GM06990 (cell line): ENCODE data around the gene CHRD.
A peak's percentile ranks its signal among the peaks of the same experiment; 100 is the strongest.

ENCODE experiments used
- DNase-seq: peaks from one replicate; pipeline ENCODE4 v3.0.0-alpha.2; 2011; ENCODE audit not compliant: insufficient read length; ENCODE audit errors: extremely low read depth
- H3K27me3 ChIP-seq: replicated peaks from 2 replicates; pipeline ENCODE4 v1.6.0; 2011; ENCODE audit warnings: low read length; ENCODE audit not compliant: control insufficient read depth, insufficient read depth
- H3K36me3 ChIP-seq: 2 replicates; pipeline ENCODE4 v1.5.1; 2011; ENCODE audit warnings: low read length; ENCODE audit not compliant: control insufficient read depth, insufficient read depth
- H3K4me3 ChIP-seq: replicated peaks from 2 replicates; pipeline ENCODE4 v1.5.1; 2011; ENCODE audit warnings: low read depth, mild to moderate bottlenecking, control low read depth, low read length
- CTCF ChIP-seq: IDR thresholded peaks from 2 replicates; pipeline ENCODE4 v1.5.1; 2011; ENCODE audit warnings: low read length, control low read depth, mild to moderate bottlenecking, inconsistent platforms; ENCODE audit not compliant: insufficient read depth, poor library complexity, severe bottlenecking

The CHRD gene

DNA sequence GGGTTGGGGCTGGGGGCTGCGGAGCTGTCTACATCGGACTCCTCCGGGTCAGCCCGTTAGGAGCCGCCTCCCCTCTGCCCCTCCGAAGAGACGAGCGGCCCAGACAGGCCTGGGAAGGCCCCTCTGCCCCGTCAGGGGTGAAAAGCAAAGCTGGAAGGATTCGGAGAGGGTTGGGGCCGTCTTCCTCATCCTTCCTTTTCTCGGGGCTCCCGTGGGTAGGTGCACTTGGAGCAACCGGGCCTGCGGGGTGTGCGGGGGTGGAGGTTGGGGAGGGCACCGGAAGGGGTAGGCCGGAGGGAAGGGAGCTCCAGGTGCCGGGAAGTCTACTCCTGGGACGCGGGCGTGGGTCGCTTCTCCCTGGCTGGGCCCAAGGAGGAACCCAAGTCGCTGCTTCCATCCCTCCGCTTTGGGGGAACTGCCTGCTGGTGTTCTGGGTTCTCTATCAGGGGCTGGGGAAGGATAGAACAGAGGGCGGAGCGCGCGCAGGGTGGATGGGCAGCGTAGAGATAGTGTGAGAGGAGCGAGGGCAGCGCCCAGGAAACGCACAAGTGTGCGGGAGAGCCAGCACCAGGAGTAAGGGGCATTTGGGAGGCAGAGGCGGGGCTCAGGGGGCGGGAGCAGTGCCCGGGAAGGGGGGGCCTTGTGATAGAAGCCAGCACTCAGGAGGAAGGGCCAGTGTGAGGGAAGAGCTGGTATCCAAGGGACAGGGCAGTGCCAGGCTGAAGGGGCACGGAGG lies 17.8 kb upstream of the CHRD start:
- no peak for TF ChIP-seq CTCF
- no peaks in the 10 kb centered on the region; the same call in 1 of the 2 replicates for H3K27me3 ChIP-seq
- peak overlapping the region; percentile 95 for H3K4me3 ChIP-seq
- peaks cover 4% of the 10 kb centered on the region for H3K36me3 ChIP-seq
- DNase-seq: peak; percentile 61

DNA sequence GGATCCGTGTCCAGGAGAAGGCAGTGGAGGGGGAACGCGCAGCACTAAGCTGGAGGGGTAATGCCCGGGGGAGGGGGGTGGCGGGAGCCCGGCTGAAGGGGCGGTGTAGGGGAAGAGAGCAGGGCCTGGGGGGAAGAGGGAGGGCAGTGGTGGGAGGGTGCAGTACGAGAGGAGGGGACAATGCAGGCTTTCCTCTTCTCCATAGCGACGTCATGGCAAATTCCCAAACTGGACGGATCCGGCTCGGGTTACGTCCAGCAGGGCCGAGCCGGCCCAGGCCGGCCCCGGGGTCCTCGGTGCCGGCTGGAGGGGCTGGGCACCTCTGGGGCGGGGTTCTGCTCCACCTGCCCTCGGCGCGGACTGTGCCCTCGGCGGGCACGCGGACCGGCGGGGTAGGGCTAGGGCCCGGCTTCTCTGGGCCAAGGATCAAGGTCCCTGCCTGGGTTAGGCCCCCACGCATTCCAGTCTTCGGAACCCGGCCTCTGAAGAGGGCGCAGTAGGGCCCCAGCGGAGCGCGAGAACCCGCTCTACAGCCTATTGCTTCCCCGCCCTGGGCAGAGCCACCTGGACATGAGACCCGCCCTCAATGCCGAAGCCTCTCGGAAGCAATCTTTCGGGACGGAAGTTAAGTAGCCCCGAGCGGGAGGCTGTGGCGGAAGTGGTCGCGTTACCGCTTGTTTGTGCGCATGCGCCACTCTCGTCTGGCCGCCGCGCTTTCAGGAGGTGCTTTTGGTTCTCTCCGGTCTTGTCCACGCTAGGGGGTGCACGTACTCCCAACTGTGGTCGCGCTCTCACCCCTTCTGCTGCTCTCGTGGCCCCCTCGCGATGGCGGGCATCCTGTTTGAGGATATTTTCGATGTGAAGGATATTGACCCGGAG lies 16.9 kb upstream of the CHRD start:
- H3K36me3 ChIP-seq: peaks cover 4% of the 10 kb centered on the region
- peak; percentile 97 for DNase-seq
- peak overlapping the region; percentile 95 for H3K4me3 ChIP-seq
- H3K27me3 ChIP-seq: no peaks in the 10 kb centered on the region; the same call in 1 of the 2 replicates
- TF ChIP-seq CTCF: peak; percentile 74

DNA sequence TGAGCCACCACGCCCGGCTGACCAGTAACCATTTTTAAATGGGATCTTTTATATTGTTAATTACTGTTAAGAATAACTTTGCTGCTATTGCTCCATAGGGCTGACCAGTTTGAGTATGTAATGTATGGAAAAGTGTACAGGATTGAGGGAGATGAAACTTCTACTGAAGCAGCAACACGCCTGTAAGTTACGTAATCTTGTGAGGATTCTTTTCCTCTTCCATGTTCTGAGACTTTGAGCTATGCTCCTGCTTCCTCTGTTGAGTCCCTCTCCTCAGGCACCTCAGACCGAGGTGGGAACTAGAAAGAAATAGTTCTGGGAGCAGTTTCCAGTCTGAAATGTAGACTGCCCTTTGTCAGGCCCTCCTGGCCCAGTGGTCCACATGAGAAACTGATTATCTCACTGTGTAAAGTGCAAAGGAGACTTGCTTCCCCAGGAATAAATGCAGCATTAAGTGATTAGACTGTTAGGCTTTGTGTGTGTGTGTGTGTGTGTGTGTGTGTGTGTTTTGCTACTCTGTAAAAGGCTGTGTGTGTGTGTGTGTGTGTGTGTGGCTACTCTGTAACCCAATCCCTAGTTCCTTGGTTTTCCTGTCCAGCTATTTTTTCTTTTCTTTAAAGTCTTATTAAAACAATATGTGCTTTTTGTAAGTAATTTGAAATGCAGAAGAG lies 13.1 kb upstream of the CHRD start:
- no peaks in the 10 kb centered on the region for H3K27me3 ChIP-seq
- H3K36me3 ChIP-seq: peaks cover 6% of the 10 kb centered on the region
- no peak overlapping the region for H3K4me3 ChIP-seq
- DNase-seq: no peak
- TF ChIP-seq CTCF: no peak

GRCh38 chr3:184368116-184368515 lies 11.7 kb upstream of the CHRD start:
- DNase-seq: no peak
- no peak for TF ChIP-seq CTCF
- H3K36me3 ChIP-seq: peaks cover 6% of the 10 kb centered on the region
- no peaks in the 10 kb centered on the region for H3K27me3 ChIP-seq
- no peak overlapping the region for H3K4me3 ChIP-seq

- no peak for TF ChIP-seq CTCF
- DNase-seq: no peak
- Histone ChIP-seq H3K4me3 (no peak overlapping the region), H3K27me3 (peaks cover 2% of the 10 kb centered on the region; the same call in 1 of the 2 replicates), H3K36me3 (peaks cover 6% of the 10 kb centered on the region)
Observed at GRCh38 chr3:184368586-184369183, 11.2 kb upstream of the CHRD start.
